HFFc6 (cell line): Measurements from ENCODE around the gene CFAP157. TPM values are rescaled to one million over a fixed set of nuclear protein-coding genes. Genes with fewer than 3 reads are reported as not detected.

Source experiments
- DNase-seq: peaks from one replicate; pipeline ENCODE4 v3.0.0-alpha.2; 2018
- H3K27ac Mint-ChIP-seq: 2 replicates; pipeline ENCODE4 v1.8.0; 2020; ENCODE audit warnings: mild to moderate bottlenecking, mixed read lengths
- H3K27me3 Mint-ChIP-seq: 2 replicates; pipeline ENCODE4 v1.8.0; 2021; ENCODE audit warnings: mild to moderate bottlenecking, moderate library complexity, mixed read lengths; ENCODE audit not compliant: insufficient read depth
- H3K36me3 Mint-ChIP-seq: 2 replicates; pipeline ENCODE4 v1.8.0; 2021; ENCODE audit warnings: low read depth, mixed read lengths
- H3K4me1 Mint-ChIP-seq: 2 replicates; pipeline ENCODE4 v1.8.0; 2020; ENCODE audit warnings: low read depth, mixed read lengths
- H3K4me3 Mint-ChIP-seq: 2 replicates; pipeline ENCODE4 v1.8.0; 2020; ENCODE audit warnings: mild to moderate bottlenecking, moderate library complexity, mixed read lengths
- H3K9me3 Mint-ChIP-seq: 2 replicates; pipeline ENCODE4 v1.8.0; 2020; ENCODE audit warnings: mild to moderate bottlenecking, mixed read lengths
- total RNA-seq, 6 experiments: library from RNA; stranded (reverse); fragmentation: NEBNext Ultra II Directional; extraction: Animal tissue kit (Norgen Biotek cat#: 25700); gene quantifications; 2 replicates in 1 of 6; 3 replicates in 5 of 6; pipeline ENCODE4 v1.2.3, GENCODE V29; 2021
- TF ChIP-seq, protein P1 (sequence below): fragments of 200-600 bp; sonication (generic); IDR thresholded peaks from 2 replicates; pipeline ENCODE4 v1.5.0; 2021; ENCODE audit warnings: antibody characterized with exemption, mild to moderate bottlenecking

Gene CFAP157
- total RNA-seq, 6 experiments from 2014 or later = 0.07 to 0.08 TPM; not detected in 4

DNA sequence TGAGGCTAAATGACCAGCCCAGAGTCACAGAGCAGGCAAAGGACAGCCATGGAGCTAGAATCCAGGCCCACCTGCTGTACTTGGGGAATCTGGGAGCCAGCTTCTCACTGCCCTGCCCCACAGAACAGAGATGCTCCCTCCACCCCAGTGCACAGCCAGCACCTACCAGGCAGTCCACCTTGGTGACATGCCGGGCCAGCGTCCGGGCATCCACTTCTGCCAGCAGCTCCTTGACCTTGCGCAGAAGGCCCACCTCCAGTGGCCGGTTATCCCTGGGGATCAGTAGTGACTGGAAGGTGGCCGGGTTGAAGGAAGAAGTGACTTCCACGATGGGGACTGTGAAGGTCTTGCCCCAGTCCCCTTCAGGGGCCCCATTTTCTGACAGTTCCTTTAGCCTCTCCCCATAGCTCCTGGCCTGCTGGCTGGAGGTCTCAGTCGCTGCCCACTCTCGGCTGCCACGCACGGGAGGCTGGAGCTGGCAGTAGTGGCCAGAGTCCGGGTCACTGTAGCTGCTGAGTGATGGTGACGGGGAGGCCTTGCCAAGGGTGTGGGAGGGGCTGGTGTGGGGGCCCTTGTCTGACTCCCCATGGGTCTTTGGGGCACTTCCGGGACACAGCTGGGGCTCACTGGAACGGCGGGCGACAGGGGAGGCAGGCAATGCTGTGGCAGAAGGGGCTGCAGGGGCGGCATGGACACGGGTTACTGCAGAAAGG lies 37.8 kb downstream of the CFAP157 start:
- no peak for DNase-seq
- Mint-ChIP-seq H3K27ac (no peak overlapping the region), H3K9me3 (no peaks in the 10 kb centered on the region), H3K36me3 (no peaks in the 10 kb centered on the region), H3K4me1 (peaks cover 12% of the 10 kb centered on the region), H3K27me3 (peaks cover 35% of the 10 kb centered on the region), H3K4me3 (no peak overlapping the region)
- TF ChIP-seq, protein P1, sequence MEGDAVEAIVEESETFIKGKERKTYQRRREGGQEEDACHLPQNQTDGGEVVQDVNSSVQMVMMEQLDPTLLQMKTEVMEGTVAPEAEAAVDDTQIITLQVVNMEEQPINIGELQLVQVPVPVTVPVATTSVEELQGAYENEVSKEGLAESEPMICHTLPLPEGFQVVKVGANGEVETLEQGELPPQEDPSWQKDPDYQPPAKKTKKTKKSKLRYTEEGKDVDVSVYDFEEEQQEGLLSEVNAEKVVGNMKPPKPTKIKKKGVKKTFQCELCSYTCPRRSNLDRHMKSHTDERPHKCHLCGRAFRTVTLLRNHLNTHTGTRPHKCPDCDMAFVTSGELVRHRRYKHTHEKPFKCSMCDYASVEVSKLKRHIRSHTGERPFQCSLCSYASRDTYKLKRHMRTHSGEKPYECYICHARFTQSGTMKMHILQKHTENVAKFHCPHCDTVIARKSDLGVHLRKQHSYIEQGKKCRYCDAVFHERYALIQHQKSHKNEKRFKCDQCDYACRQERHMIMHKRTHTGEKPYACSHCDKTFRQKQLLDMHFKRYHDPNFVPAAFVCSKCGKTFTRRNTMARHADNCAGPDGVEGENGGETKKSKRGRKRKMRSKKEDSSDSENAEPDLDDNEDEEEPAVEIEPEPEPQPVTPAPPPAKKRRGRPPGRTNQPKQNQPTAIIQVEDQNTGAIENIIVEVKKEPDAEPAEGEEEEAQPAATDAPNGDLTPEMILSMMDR = no peak

DNA sequence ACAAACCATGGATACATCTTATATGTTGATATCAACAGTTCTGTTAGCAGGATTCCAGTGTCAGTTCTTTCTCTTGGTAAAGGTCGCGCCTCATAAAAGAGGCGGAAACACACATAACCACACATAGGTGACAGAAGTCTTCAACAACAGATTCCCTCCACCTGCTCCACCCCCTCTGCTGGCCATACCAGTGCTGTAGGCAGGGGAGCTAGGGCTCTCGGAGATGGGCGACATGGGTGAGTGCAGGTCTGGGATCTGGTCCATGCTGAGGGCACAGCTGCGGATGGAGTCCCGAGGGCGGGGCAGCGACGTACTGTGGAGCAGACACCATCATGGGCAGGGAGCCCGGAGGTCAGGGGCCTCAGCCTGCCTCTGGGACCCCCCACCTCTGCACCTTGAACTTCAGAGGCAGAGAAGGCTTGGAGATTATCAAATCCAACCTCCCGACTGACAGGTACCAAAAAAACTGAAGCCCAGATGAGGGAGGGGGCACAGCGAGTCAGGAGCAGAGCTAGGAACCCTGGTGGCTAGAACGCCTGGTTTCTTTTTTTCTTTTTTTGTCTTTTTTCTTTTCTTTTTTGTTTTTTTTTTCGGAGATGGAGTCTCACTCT lies 40.3 kb downstream of the CFAP157 start:
- Mint-ChIP-seq H3K9me3 (no peaks in the 10 kb centered on the region), H3K27ac (no peak overlapping the region), H3K27me3 (peaks cover 48% of the 10 kb centered on the region), H3K4me3 (no peak overlapping the region), H3K36me3 (no peaks in the 10 kb centered on the region), H3K4me1 (peaks cover 5% of the 10 kb centered on the region)
- DNase-seq = no peak
- TF ChIP-seq, protein P1 = 0 out of 2 replicates have a peak, but pooled peaks have one; percentile 8

DNA sequence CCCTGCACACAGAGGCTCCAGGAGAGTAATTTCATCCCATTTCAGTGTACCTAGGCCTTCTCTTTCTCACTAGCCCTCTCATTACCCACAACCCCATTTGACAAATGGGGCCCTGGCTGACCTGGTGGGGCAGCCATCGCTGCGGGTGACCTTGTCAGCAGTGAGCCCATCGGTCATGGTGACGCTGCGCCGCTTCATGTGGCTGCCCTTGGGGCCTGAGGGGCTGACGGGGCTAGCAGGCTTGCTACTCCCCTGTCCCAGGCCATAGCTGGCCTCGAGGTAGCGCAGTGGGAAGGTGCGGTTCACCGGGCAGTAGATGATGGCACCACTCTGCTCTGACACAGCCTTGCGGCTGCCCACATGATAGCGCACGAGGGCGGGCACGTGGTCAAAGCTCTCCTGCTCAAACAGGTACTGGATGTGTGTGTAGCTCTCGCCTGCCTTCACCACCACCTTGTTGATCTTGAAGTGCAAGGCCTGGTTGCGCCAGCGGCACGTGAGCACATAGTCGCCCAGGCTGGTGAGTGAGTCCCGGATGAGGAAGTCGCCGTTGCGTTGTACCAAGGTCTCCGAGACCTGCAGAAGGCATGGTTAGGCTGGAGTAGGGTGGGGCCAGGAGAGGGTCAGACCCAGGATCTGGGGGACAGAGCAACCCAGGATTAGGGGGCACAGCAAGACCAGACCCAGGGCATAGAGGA lies 42.5 kb downstream of the CFAP157 start:
- H3K36me3 Mint-ChIP-seq = no peaks in the 10 kb centered on the region
- no peak for DNase-seq
- no peaks in the 10 kb centered on the region for H3K4me1 Mint-ChIP-seq
- H3K27ac Mint-ChIP-seq = no peak overlapping the region
- TF ChIP-seq, protein P1 = no peak
- H3K27me3 Mint-ChIP-seq = peaks cover 54% of the 10 kb centered on the region
- H3K9me3 Mint-ChIP-seq = no peaks in the 10 kb centered on the region
- no peak overlapping the region for H3K4me3 Mint-ChIP-seq

DNA sequence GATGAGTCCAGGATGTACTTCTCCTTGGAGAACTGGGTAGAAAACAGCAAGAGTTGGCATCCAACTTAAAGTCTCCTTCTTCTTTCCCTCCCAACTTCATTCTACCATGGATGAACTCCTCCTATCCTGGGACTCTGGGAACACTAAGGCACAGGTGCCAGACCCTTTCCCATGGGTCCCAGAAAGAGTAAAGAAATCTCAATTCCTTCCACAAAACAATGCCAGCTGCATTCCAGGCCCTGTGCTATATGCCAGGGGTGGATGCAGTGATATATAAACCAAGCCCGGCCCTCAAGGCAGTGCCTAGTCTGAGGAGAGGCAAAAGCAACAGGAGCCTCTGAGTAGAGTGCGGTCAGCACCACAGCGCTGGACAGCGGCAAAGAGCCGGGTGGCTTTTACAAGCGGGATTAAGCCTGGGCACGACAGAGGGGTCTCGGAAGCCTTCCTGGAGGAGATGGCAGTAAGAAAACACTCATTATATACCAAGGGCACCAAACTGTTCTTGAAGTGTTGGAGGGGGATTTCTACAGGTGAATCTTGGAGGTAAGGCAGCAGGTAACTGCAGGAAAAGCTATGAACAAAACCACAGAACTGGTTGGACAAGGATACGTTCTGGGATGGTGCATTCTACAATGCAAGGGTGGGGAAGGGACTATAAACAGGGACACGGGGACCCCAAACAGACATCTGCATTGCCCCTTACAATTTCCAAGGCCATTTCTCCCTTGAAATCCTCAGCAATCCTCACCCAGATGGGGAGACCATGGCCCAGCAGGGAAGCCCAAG lies 44.7 kb downstream of the CFAP157 start:
- H3K27me3 Mint-ChIP-seq = peaks cover 55% of the 10 kb centered on the region
- H3K27ac Mint-ChIP-seq = no peak overlapping the region
- TF ChIP-seq, protein P1 = no peak
- H3K36me3 Mint-ChIP-seq = no peaks in the 10 kb centered on the region
- DNase-seq = no peak
- no peak overlapping the region for H3K4me3 Mint-ChIP-seq
- no peaks in the 10 kb centered on the region for H3K4me1 Mint-ChIP-seq
- no peaks in the 10 kb centered on the region for H3K9me3 Mint-ChIP-seq

DNA sequence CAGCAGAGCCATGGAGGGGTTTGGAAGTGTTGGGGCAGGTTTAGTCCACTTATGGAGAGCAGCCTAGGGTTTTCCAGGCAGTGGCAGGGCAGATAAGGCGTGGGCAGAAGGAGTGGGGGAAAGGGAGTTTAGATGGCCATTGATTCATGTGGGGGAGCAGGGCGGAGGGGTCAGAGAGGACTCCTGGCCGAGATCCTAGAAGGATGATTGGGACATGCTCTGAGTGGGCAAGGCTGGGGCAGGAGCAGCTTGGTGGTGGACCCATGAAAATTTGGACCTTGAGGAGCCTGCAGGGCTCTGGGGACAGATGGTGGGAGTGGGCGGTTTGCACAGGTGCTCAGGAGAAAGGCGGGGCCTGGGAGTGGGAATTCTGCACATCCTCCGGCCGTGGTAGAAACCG lies 46.4 kb downstream of the CFAP157 start:
- no peak overlapping the region for H3K27ac Mint-ChIP-seq
- peaks cover 46% of the 10 kb centered on the region for H3K27me3 Mint-ChIP-seq
- no peaks in the 10 kb centered on the region for H3K36me3 Mint-ChIP-seq
- no peaks in the 10 kb centered on the region for H3K4me1 Mint-ChIP-seq
- H3K9me3 Mint-ChIP-seq = no peaks in the 10 kb centered on the region
- TF ChIP-seq, protein P1 = no peak
- DNase-seq = no peak
- H3K4me3 Mint-ChIP-seq = no peak overlapping the region
